ENCODE data around the gene TPM4.

Gene TPM4

DNA sequence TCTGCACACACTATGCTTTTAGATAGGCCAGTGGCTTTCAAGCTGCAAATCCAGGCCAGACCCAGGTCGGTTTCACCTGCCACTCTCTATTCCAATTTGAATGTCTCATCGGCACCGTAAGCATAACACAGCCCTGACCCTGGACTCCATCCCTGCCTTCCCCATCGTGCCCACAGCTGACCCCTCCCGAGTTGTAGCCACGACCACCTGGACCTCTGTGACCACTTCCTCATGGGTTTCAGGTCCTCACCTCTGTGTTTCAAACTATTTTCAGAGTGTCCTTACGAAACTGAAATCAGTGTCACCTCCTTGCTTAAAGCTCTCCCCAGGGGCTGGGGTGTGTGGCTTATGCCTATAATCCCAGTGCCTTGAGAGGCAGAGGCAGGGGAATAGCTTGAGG is 58.2 kb downstream of the TPM4 start:
- DNase-seq = no peak

DNA sequence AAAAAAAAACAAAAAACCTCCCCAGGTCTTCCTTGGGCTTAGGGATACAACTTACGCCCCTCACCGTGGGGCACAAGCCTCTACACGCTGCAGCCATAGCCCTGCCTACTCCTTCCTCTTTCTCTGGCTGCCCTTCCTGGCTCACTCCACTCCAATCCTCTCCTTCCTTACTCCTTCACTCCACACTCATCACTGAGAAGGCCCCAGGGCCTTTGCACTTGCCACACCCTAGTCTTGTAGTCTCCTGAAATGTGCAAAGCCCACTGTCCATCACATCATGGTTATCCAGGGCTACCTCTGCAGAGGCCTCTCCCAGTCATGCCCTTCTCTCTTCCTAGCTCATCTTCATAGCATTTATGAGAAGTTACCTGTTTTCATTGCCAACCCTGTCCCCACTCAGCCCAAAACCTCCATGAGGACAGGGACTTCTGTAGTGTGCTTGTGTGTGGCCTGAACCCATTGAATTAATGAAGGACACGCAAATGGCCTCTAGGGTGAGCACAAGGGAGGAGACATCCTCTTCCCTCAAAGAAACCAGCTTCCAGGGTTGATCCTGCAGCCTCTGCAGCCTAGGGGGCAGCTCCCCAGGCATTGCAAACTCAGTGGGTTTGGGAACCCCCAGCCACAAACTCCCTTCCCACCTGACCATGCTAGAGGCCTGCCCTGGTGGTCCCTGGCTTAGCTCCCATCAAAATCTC is 59.3 kb downstream of the TPM4 start:
- no peak for DNase-seq

DNA sequence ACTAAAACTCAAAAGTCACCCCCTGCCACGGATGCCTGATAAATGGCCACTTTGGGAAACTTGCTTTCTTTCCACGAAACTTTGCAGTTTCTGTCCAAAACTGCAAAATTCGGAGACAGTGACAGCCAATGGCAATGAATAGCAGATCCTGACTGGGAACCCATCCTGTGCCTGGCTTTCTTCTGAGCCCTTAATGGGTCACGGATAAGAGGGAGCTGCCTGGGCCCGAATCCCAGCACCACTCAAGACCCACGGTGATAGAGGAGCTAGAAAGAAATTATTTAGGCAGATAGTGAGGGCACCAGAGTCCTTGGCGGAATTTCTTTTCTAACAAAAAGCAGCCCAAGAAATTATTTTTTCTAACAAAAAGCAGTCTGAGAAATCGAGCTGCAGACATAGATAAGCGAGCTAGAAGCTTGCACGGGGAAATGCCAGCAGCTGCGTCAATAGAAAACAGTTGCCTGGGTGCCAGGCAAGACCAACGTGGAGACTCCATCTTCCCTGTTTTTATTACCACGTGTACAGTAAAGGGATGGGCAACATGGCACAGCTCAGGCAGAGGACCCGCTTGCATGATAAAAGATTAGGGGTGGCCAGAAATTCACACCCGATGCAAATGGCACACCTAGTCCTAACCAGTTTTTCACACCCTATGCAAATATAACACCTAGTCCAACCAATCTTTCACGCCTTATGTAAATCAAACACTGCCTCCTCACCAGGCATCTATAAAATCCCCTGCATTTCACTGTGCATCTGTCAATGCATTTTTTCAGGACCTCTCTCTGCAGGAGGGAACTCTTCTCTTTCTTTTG is 60.1 kb downstream of the TPM4 start:
- no peak for DNase-seq

DNA sequence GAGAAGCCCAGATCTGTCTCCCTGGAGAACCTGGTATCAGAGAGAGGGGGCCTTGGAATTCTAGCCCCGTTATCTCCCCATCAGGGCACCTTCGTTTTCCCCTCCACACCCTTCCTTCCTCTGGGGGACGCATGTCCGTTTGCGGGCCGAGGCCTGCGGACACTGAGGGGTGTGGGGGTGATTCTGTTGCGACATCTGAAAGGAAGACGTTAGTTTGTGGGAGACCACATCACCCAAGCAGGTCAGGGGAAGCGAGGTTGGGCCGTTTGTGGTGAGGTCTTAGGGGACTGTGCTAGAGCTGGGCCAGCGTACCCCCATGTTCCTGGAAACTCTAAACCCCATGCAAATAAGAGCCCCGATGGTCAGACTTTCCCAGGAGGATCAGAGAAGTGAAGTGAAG is 63.5 kb downstream of the TPM4 start:
- no peak for DNase-seq

DNA sequence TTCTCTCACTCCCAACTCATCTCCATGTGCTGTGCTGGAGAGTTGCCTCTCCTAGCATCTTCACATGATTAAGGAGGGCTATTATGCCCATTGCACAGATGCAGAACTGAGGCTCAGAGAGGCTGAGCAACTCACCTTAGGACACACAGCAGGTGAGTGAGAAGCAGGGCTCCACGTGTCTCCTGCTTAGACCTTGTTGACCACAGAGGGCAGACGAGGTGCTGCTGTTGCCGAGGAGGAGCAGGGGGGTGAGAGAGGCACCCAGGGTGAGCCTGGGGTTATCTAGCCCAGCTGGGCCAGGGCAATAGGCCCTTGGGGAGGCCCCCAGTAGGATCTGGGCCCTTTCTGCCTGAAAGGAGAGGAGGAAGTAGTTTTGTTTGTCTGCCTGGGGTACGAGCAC is 64.7 kb downstream of the TPM4 start:
- no peak for DNase-seq

DNA sequence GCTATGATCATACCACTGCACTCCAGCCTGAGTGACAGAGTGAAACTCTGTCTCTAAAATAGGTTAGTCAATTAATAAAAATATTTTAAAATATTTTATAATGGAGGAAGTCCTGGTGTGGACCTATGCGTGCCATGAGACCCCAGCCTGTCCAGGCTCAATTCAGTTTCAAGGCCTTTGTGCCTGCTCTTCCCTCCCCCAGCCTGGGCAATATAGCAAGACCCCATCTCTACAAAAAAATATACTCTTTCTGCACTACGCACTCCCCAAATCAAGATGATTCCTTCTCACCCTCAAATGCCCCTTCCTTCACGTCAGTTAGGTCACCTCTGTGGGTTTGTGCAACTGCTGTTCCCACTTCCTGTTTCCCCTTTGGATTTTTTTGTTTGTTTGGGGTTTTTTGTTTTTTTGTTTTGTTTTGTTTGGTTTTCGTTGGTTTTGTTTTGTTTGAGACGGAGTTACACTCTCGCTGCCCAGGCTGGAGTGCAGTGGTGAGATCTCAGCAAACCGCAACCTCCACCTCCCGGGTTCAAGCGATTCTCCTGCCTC is 65.8 kb downstream of the TPM4 start:
- no peak for DNase-seq

DNA sequence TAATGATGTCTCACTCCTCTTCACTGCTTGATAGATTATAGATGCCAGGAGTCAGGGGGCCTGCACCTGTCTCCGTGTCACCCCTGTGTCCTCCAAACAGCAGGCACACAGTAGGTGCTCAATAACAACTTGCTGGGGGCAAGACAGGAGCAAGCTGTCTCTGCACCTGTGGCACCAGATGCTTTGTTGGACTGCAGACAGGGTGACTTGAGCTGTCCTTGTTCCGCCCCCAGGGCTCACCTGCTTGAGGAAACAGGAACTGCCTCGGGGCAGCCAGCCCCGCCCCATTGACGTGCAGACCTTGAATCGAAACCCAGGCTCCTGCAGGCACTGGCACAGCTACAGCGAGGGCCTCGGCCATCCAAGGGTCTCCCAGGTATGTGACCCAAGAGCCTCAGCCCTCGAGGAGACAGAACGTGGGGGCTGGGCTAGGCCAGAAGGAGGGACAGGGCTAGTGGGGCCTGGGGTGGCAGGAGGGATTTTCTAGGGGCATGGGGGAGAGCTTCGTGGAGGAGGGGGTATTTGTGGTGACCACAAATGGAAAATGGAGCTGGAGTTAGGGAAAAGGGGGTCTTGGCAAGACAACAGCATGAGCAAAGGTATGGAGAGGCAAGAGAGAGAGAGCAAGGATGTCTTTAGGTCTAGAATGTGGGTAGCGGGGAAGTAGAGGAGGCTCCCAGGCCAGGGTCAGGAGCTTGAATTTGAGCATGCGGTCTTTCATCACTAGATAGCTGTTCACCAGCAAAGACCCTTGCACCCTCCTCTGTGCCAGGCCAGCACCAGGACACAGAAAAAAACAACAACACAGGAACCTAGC is 67.3 kb downstream of the TPM4 start, which contains the start of gene HSH2D:
TSS of gene HSH2D (plus strand) at position 287 of the 817 bp plus-strand sequence. CDS start 5,066 bp downstream, outside the sequence.
- DNase-seq = no peak

DNA sequence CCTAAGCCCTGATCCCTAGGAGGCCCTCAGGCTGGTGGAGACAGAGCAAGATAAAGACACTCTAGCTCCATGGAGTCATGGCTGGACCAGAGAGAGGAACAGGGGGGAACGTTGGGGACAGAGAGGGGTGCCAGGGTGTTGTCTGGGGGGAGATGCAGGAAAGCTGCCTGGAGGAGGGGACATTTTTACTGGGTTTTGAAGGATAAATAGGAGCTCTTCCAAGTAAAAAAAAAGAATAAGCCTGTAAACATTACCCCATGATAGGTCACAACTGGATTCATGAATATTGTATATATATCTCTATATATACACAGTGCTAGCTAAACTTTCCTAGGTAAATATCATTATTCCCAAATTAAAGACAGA is 67.9 kb downstream of the TPM4 start:
- DNase-seq = no peak

DNA sequence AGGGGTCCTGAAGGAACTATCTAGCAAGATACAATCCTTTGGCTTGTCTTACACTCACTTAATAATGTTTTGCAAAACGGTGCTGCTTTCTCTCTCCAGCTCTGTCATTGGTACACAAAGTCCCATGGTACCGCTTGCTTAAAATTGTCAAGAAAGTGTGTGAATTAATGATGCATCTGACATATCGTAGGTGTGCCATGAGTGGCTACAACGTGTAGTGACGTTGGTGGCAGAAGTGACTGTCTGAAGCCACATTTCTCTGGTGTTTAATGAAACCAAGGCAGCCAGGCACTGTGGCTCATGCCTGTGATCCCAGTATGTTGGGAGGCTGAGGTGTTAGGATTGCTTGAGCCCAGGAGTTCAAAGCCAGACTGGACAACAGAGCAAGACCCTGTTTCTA is 69.8 kb downstream of the TPM4 start:
- DNase-seq = no peak

DNA sequence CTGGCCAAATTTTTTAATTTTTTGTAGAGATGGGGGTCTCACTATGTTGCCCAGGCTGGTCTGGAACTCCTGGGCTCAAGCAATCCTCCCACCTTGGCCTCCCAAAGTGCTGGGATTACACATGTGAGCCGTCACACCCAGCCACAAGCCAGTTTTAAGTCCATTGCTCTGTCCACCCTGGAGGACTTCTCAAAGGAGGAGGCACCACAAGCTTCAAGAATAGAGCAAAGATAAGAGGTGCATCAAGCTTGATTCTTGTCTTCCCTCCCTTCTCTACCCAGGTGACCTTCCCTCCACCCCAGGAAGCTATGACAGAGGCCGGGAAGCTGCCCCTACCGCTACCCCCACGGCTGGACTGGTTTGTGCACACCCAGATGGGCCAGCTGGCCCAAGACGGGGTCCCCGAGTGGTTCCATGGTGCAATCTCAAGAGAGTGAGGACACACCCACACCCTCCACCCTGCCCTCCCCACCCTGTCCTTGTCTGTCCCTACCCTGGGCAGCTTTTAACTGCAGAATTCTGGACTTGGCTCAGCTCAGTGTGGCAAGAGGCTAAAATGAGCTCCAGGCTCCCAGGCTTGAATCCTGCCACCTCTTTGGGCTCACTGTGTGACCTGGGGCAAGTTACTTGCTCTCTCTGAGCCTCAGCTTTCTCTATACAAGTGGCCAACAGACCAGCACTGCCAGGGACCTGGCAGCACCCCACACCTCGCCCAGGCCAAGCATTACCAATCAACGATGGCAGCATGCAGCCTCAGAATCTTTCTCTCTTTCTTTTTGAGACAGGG is 72.3 kb downstream of the TPM4 start:
- no peak for DNase-seq

All from NCI-H1694 (cell line).